WI38 (cell line): ENCODE data around the gene PLXDC2.
A peak's percentile ranks its signal among the peaks of the same experiment; 100 is the strongest.

Experiments used
- H3K4me3 ChIP-seq: 2 replicates; pipeline ENCODE4 v1.5.1; 2011; ENCODE audit warnings: low read depth, mild to moderate bottlenecking, control low read depth, low read length
- CTCF ChIP-seq: IDR thresholded peaks from 2 replicates; pipeline ENCODE4 v1.5.1; 2012; ENCODE audit warnings: low read depth, mild to moderate bottlenecking, control low read depth, low read length

PLXDC2 gene

DNA sequence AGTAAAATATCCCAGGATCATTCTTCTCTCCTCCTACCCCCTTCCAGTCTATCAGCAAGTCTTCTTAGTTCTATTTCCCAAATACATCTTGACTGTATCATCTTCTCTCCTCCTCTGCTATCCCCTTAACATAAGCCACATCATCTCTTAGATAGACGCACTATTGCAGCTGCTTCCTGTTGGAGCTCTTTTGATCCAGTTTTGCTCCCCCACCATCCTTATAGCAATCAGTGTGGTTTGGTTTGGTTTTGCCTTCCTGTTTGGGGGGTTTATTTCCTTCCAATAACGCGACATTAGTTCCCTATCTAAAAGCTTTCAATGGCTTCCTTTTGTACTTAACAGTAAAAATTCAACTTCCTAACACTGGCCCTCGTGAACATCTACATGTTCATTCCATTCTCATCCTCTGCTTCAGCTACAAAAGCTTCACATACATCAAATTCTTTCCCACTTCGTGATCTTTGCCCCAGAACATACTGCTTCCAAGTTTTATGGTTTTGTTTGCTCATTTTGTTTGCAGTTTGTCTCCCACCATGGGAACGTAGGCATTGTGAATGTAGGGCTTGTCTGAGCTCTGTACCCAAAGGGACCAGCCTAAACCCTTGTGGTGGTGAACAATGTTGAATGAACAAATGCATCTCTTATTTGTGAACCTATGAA, 33.7 kb upstream of the PLXDC2 start:
- no peak overlapping the region for H3K4me3 ChIP-seq
- TF ChIP-seq CTCF: no peak

DNA sequence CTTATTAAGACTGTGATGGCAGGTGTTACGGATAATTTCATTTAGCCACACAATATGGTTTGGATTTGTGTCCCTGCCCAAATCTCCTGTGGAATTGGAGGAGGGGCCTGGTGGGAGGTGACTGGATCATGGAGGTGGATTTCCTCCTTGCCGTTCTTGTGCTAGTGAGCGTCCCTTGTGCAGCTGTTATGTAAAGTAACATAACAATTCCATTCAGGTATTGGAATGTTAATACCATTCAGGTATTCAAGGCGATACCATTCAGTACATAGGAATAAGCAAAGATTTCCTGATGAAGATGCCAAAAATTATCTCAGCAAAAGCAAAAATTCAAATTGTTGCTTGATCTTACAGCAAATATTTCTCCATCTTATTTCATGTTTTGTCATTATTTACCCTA, 32.5 kb upstream of the PLXDC2 start:
- no peak for TF ChIP-seq CTCF
- no peak overlapping the region for H3K4me3 ChIP-seq

- no peak for TF ChIP-seq CTCF
Observed at GRCh38 chr10:19785366-19785765, 30.9 kb upstream of the PLXDC2 start.

DNA sequence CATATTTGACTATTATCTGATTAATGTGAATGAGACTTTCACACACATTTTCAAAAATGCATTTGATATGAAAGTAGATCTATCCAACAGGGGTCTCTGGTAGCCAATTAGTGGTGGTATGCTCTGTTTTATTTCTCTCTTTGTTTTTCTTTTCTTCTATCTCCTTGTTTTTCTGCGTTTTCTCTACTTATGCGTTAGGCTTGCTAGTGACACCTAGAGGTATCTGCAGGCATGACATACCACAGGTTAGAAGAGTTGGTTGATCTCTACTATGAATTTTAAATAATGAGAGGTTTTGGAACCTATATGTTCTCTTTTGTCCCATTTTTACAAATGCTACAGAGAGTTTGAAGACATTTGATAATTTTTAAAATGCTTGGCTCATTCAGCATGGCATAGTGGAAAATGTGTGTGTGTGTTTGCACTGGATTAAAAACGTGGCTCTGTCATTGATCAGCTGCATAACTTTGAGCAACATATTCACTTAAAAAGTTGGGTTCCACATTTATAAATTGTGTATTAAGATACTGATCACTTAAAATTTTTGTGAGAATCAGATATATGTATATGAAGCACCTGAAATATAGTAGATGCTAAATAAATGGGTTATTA, 28.1 kb upstream of the PLXDC2 start:
- TF ChIP-seq CTCF: peak; percentile 67; the same call in 1 of the 2 replicates
- H3K4me3 ChIP-seq: no peak overlapping the region

More at GRCh38 chr10:19785366-19785765, 30.9 kb upstream of the PLXDC2 start:
- H3K4me3 ChIP-seq: no peak overlapping the region

GRCh38 chr10:19788902-19789301, 27.3 kb upstream of the PLXDC2 start:
- H3K4me3 ChIP-seq: no peak overlapping the region
- no peak for TF ChIP-seq CTCF

DNA sequence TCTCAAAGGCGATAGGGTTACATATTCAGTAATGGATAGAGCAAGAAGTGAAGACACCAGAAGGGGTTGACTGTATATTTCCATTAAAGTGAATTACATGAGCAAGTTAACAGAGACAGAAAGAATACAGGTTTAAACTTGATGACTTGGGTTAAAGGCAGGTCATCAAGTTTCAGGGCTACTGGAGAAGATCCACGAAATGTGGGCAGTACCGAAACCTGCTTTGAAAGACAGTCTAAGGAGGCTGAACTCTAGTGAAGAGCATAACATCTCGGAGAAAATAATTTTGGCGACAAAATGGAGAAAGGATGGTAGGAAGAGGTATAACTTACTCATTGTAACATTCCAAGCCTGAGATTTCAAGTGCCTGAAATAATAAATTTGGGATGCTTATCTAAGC, 26.6 kb upstream of the PLXDC2 start:
- TF ChIP-seq CTCF: no peak
- no peak overlapping the region for H3K4me3 ChIP-seq

GRCh38 chr10:19791032-19791431, 25.2 kb upstream of the PLXDC2 start:
- no peak for TF ChIP-seq CTCF
- H3K4me3 ChIP-seq: no peak overlapping the region
